Peyer's patch (tissue), 4 donors: ENCODE results near the gene CCDC82. TPM values are rescaled to one million over a fixed set of nuclear protein-coding genes. Genes with fewer than 3 reads are reported as not detected.
A peak's percentile ranks its signal among the peaks of the same experiment; 100 is the strongest.

ENCODE experiments used
- DNase-seq, 3 donors: peaks; one replicate each; pipeline ENCODE4 v3.0.0-alpha.2; 2017 to 2019
- H3K27ac ChIP-seq, 4 donors: fragments of 200-600 bp; sonication (generic); one replicate each; pipeline ENCODE4 v1.5.1; 2016 to 2019
- H3K27me3 ChIP-seq, 2 donors: fragments of 200-600 bp; sonication (generic); one replicate each; pipeline ENCODE4 v1.5.1; 2019
- H3K36me3 ChIP-seq, 3 donors: fragments of 200-600 bp; sonication (generic); one replicate each; pipeline ENCODE4 v1.5.1; 2016 to 2019
- H3K4me1 ChIP-seq, 4 donors: fragments of 200-600 bp; sonication (generic); one replicate each; pipeline ENCODE4 v1.5.1; 2016 to 2019
- H3K4me3 ChIP-seq, 4 donors: fragments of 200-600 bp; sonication (generic); 1 replicate in 3 of 4; 2 replicates in 1 of 4; pipeline ENCODE4 v1.5.1; 2016 to 2019; ENCODE audit warnings: mild to moderate bottlenecking in 1 of 4
- H3K9me3 ChIP-seq, 4 donors: fragments of 200-600 bp; sonication (generic); one replicate each; pipeline ENCODE4 v1.5.1; 2016 to 2019; ENCODE audit warnings: mild to moderate bottlenecking in 1 of 4
- POLR2A ChIP-seq, 2 donors: fragments of 450-650 bp; IDR thresholded peaks; one replicate each; pipeline ENCODE4 v1.5.1; 2017; ENCODE audit warnings: antibody characterized with exemption in 2 of 2, mild to moderate bottlenecking in 2 of 2, moderate library complexity in 2 of 2
- total RNA-seq, 4 donors: library from RNA; depleted of rRNA; stranded (reverse); fragments of >200 nt; gene quantifications; one replicate each; pipeline ENCODE4 v1.1.0, GENCODE V29; 2016
- TF ChIP-seq, protein P1 (sequence below), 6 experiments: fragments of 450-650 bp in 4 of 6; fragments of 200-600 bp in 2 of 6; sonication (generic) in 1 of 6; IDR thresholded peaks; one replicate each; pipeline ENCODE4 v1.5.1; 2017 to 2019; ENCODE audit warnings: antibody characterized with exemption in 6 of 6, mild to moderate bottlenecking in 3 of 6, moderate library complexity in 1 of 6

Gene CCDC82
- total RNA-seq, 4 donors from 2014 or later = 19.3 to 63.5 (median 31.1) TPM

DNA sequence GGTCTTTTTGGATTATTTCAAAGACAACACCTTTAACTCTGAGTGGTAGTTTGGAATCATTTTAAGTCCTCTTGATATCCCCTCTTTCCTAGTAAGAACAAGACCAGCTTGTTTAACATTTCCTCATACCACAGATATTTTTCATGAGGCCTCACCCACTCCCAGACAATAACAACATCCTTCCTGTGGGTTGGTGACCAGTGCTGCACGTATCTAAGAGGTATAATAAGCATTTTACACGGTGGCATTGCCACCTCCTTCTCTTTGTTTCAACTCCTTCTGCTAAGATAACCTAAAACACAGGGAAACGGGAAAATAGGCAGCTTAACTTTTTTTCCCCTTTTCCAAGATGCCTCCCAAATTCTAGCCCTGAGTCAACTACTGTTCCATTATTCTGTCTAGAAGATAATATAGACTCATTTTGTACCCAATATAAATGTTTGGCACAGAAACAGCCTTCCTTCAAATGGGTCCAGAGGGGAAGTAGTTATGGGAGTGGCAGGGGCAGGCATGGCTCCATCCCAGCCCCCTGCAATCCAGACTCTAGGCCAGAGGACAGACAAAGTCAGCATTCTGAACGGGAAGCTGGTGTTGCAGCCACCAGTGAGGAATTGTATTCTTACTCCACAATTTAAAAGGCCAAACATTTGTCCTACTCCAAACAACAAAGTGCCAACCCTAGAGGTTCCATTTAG, 75.2 kb downstream of the CCDC82 start:
- Histone ChIP-seq H3K4me1 (peaks cover 0 to 40% (median 3%) of the 10 kb centered on the region in 4 donors), H3K27ac (peak overlapping the region in 2 of 4 donors; percentile 30 to 48), H3K4me3 (no peak overlapping the region), H3K9me3 (no peaks in the 10 kb centered on the region), H3K27me3 (no peaks in the 10 kb centered on the region), H3K36me3 (no peaks in the 10 kb centered on the region)
- no peak for DNase-seq
- TF ChIP-seq, protein P1, sequence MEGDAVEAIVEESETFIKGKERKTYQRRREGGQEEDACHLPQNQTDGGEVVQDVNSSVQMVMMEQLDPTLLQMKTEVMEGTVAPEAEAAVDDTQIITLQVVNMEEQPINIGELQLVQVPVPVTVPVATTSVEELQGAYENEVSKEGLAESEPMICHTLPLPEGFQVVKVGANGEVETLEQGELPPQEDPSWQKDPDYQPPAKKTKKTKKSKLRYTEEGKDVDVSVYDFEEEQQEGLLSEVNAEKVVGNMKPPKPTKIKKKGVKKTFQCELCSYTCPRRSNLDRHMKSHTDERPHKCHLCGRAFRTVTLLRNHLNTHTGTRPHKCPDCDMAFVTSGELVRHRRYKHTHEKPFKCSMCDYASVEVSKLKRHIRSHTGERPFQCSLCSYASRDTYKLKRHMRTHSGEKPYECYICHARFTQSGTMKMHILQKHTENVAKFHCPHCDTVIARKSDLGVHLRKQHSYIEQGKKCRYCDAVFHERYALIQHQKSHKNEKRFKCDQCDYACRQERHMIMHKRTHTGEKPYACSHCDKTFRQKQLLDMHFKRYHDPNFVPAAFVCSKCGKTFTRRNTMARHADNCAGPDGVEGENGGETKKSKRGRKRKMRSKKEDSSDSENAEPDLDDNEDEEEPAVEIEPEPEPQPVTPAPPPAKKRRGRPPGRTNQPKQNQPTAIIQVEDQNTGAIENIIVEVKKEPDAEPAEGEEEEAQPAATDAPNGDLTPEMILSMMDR (IDR thresholded peaks at IDR 0.05) = no peak
- no peak for TF ChIP-seq POLR2A (IDR thresholded peaks at IDR 0.05)

DNA sequence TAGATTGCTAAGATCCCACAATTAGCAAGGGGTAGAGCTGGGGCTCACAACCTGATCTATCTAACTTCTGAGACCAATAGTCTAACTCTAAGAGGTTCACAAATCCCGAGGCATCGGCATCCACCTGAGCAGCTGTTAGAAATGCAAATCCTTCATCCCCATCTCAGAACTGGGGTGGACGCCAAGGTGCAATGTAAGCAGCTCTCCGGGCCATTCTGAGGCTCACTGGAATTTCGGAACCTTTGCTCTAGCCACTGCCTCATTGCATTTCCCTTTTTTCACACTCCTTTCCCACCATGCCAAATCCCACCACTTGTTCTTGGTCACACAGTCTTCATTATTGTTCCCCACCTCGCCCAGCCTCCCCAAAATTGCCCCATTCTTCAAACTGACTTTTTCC, 76.5 kb downstream of the CCDC82 start:
- TF ChIP-seq, protein P1 (IDR thresholded peaks at IDR 0.05) = no peak
- TF ChIP-seq POLR2A (IDR thresholded peaks at IDR 0.05) = no peak
- Histone ChIP-seq H3K36me3 (no peaks in the 10 kb centered on the region), H3K4me1 (peaks cover 0 to 44% (median 3%) of the 10 kb centered on the region in 4 donors), H3K27ac (peak overlapping the region in 1 of 4 donors; percentile 0), H3K4me3 (no peak overlapping the region), H3K9me3 (no peaks in the 10 kb centered on the region), H3K27me3 (no peaks in the 10 kb centered on the region)
- no peak for DNase-seq

DNA sequence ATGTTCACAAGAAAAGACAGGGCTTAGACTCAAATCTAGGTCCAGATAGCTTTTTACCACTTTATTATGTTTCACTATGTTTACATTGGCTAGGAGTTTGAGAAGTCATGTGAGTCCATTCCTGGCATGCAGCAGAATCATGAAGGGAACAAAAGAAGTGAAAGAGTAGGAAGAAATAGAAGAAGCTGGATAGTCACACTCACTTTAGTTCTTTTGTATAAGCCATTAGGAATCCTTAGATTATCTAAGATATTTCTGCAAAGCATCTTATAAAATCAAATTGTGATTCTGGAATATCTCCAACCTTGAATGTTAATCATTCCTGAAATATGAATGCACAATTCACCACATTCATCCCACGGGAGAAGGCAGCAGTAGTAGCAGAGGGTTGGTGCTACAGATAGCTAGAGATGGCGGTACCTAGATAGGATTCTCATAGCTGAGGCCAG, 78.6 kb downstream of the CCDC82 start:
- H3K36me3 ChIP-seq = no peaks in the 10 kb centered on the region
- no peaks in the 10 kb centered on the region for H3K9me3 ChIP-seq
- H3K27me3 ChIP-seq = no peaks in the 10 kb centered on the region
- no peak for TF ChIP-seq POLR2A (IDR thresholded peaks at IDR 0.05)
- TF ChIP-seq, protein P1 (IDR thresholded peaks at IDR 0.05) = no peak
- H3K27ac ChIP-seq = no peak overlapping the region
- DNase-seq = no peak
- H3K4me1 ChIP-seq = peaks cover 0 to 46% (median 3%) of the 10 kb centered on the region in 4 donors
- H3K4me3 ChIP-seq = no peak overlapping the region

DNA sequence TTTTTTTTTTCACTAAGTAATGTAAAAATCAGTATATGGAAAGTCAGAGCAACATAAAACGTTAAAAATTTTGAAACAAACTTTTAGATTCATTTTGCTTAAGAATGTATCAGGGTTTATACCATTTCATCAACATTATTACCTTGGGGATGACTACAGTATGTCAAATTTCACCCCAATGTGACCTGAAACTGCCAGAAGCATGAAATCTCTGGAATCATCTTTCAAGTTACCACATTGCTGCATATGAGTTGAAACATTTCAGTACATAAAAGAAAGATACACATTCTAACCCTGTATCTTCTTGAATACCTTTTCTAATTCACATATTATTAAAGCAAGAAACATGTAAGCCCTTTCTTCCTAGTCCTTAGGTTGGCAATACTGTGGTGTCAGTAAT, 79.5 kb downstream of the CCDC82 start:
- no peak for DNase-seq
- no peaks in the 10 kb centered on the region for H3K27me3 ChIP-seq
- TF ChIP-seq, protein P1 (IDR thresholded peaks at IDR 0.05) = no peak
- peaks cover 0 to 48% (median 3%) of the 10 kb centered on the region in 4 donors for H3K4me1 ChIP-seq
- no peaks in the 10 kb centered on the region for H3K36me3 ChIP-seq
- H3K9me3 ChIP-seq = no peaks in the 10 kb centered on the region
- H3K27ac ChIP-seq = no peak overlapping the region
- no peak overlapping the region for H3K4me3 ChIP-seq

DNA sequence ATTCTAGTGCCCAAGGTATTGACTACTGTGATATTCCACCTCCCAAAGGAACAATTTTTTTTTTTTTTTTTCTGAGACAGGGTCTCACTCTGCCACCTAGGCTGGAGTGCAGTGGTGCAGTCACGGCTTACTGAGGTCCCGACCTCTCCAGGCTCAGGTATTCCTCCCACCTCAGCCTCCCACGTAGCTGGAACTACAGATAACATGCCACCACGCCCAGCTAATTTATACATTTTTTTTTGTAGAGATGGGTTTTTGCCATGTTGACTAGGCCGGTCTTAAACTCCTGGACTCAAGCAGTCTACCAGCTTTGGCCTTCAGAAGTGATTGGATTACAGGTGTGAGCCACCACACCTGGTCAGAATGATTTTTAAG, 80.1 kb downstream of the CCDC82 start:
- Histone ChIP-seq H3K9me3 (no peaks in the 10 kb centered on the region), H3K4me3 (no peak overlapping the region), H3K27me3 (no peaks in the 10 kb centered on the region), H3K4me1 (peaks cover 0 to 42% (median 1%) of the 10 kb centered on the region in 4 donors), H3K36me3 (no peaks in the 10 kb centered on the region), H3K27ac (no peak overlapping the region)
- TF ChIP-seq, protein P1 (IDR thresholded peaks at IDR 0.05) = no peak
- no peak for DNase-seq
